HepG2 (cell line): ENCODE results near the gene CADM1. TPM values are rescaled to one million over a fixed set of nuclear protein-coding genes. Genes with fewer than 3 reads are reported as not detected.

Experiments used
- ATAC-seq: fragments of 200-7000 bp; cut with Tn5 transposase; 3 replicates; pipeline ENCODE4 v1.9.1; 2020; ENCODE audit warnings: mild to moderate bottlenecking, moderate library complexity
- BruUV-seq: library from RNA; stranded (reverse); fragments of 400-500 nt; replicated peaks from 2 replicates; lab custom pipeline; 2021; lab: Mats Ljungman, UMichigan
- CTCF ChIA-PET: fragments of 300-600 bp; formaldehyde crosslinking; extraction: SDS; loops from one replicate; lab custom pipeline; 2021; ENCODE audit warnings: low total read pairs, inconsistent platforms, low intra/inter-chr PET ratio; lab: Yijun Ruan, JAX
- POLR2A ChIA-PET: fragments of 350-600 bp; sonication (Branson Sonifier 250); formaldehyde crosslinking; loops from one replicate; lab custom pipeline; 2020; ENCODE audit warnings: antibody characterized with exemption, inconsistent platforms; lab: Yijun Ruan, JAX
- DNase-seq: peaks from one replicate; pipeline ENCODE4 v3.0.0-alpha.2; 2015; ENCODE audit warnings: low spot score
- FAIRE-seq: peaks from 3 replicates; lab custom pipeline; 2011; peaks lifted over from hg19 to GRCh38; lab: Jason Lieb, UNC
- H2AFZ ChIP-seq: one replicate; pipeline ENCODE4 v1.6.1; 2011; ENCODE audit warnings: low read length, inconsistent platforms
- H3K27ac ChIP-seq: fragments of 300-600 bp; 3 replicates; pipeline ENCODE4 v1.8.0; 2011; ENCODE audit warnings: mixed run types, mild to moderate bottlenecking, mixed read lengths, low read length, inconsistent platforms; ENCODE audit not compliant: insufficient read depth; ENCODE audit errors: extremely low read length
- H3K27me3 ChIP-seq, 2 experiments: fragments of 200-600 bp in 1 of 2; 2 replicates in 1 of 2; 3 replicates in 1 of 2; pipeline versions ENCODE4 v1.6.0 to v1.8.0; 2011; ENCODE audit warnings: low read length in 2 of 2, mild to moderate bottlenecking in 2 of 2, moderate library complexity in 2 of 2, inconsistent platforms in 1 of 2; ENCODE audit not compliant: insufficient read depth in 2 of 2, control insufficient read depth in 1 of 2
- H3K36me3 ChIP-seq, 2 experiments: fragments of 200-600 bp in 1 of 2; replicated peaks in 1 of 2; 2 replicates in 1 of 2; 3 replicates in 1 of 2; pipeline versions ENCODE4 v1.5.1 to v1.8.0; 2011; ENCODE audit warnings: low read length in 2 of 2, inconsistent platforms in 1 of 2; ENCODE audit not compliant: insufficient read depth in 2 of 2, control insufficient read depth in 1 of 2
- H3K4me1 ChIP-seq: 2 replicates; pipeline ENCODE4 v1.5.1; 2012; ENCODE audit warnings: low read length, inconsistent platforms; ENCODE audit not compliant: insufficient read depth
- H3K4me2 ChIP-seq: 2 replicates; pipeline ENCODE4 v1.6.0; 2011; ENCODE audit warnings: low read depth, low read length, inconsistent platforms
- H3K4me3 ChIP-seq, 3 experiments: fragments of 200-600 bp in 1 of 3; sonication (generic), shearing (Covaris generic) in 1 of 3; replicated peaks in 1 of 3; 2 replicates each; pipeline ENCODE4 v1.5.1; 2011 to 2016; ENCODE audit warnings: low read length in 3 of 3, inconsistent platforms in 2 of 3, low read depth in 2 of 3, mild to moderate bottlenecking in 2 of 3, control low read depth in 1 of 3, mixed read lengths in 1 of 3; ENCODE audit not compliant: insufficient read depth in 1 of 3
- H3K79me2 ChIP-seq: one replicate; pipeline ENCODE4 v1.6.1; 2011; ENCODE audit warnings: low read length, inconsistent platforms; ENCODE audit not compliant: insufficient read depth
- H3K9ac ChIP-seq: 2 replicates; pipeline ENCODE4 v1.6.0; 2011; ENCODE audit warnings: mild to moderate bottlenecking, low read depth, low read length, inconsistent platforms; ENCODE audit not compliant: insufficient read depth
- H3K9me3 ChIP-seq: 2 replicates; pipeline ENCODE4 v1.5.1; 2012; ENCODE audit warnings: mild to moderate bottlenecking, low read length
- H4K20me1 ChIP-seq: 2 replicates; pipeline ENCODE4 v1.6.0; 2011; ENCODE audit warnings: inconsistent platforms, mild to moderate bottlenecking, low read length, moderate library complexity; ENCODE audit not compliant: insufficient read depth
- GABPA ChIP-seq, 2 experiments: IDR thresholded peaks; 2 replicates each; pipeline ENCODE4 v1.6.1; 2011 to 2016; ENCODE audit warnings: low read depth in 2 of 2, low read length in 1 of 2, missing biosample characterization in 1 of 2, missing genetic modification characterization in 1 of 2
- PLSCR1 ChIP-seq: sonication (generic); formaldehyde crosslinking; IDR thresholded peaks from 2 replicates; pipeline ENCODE4 v1.5.0; 2020; ENCODE audit warnings: missing genetic modification reagents, mild to moderate bottlenecking, borderline replicate concordance
- SKI ChIP-seq: fragments of 450-650 bp; IDR thresholded peaks from one replicate; pipeline ENCODE4 v1.6.1; 2018; ENCODE audit warnings: mild to moderate bottlenecking; ENCODE audit not compliant: partially characterized antibody
- ZNF558 ChIP-seq: sonication (generic); formaldehyde crosslinking; IDR thresholded peaks from 2 replicates; pipeline ENCODE4 v1.9.0; 2022; ENCODE audit warnings: mild to moderate bottlenecking, missing genetic modification reagents, borderline replicate concordance
- ZNF720 ChIP-seq: sonication (generic); formaldehyde crosslinking; IDR thresholded peaks from 2 replicates; pipeline ENCODE4 v1.4.0; 2020; ENCODE audit warnings: missing genetic modification reagents
- WGBS: methylation state at CpG from one replicate; pipeline ENCODE4 v1.1.6; 2017; ENCODE audit warnings: low lambda C conversion rate; 5-methylcytosine and 5-hydroxymethylcytosine counted together
- in situ Hi-C: cut with HindIII; loops from 2 replicates; pipeline ENCODE4 v1.10.0; 2017; ENCODE audit warnings: low pct_unique_long_range_greater_than_20kb; ENCODE audit not compliant: extremely low pct_ligation_motif_present
- intact Hi-C: fragments of 100-400 bp; cut with micrococcal nuclease; formaldehyde crosslinking; loops from one replicate; pipeline ENCODE4 v1.10.0; 2022; ENCODE audit not compliant: unreplicated experiment
- polyA plus RNA-seq, 8 experiments: library from polyadenylated mRNA; depleted of rRNA in 3 of 8; stranded (reverse) in 7 of 8; unstranded in 1 of 8; fragments of >200 nt; fragmentation: Illumina TruSeq in 4 of 8; extraction: Trizol in 4 of 8; gene quantifications; 2 replicates each; pipeline versions ENCODE4 v1.2.1 to v1.2.3, GENCODE V29; 2011 to 2016; ENCODE audit warnings: low read depth in 4 of 8, missing spikeins in 1 of 8, mixed read lengths in 1 of 8; ENCODE audit not compliant: insufficient read depth in 1 of 8
- total RNA-seq, 5 experiments: library from RNA; depleted of rRNA; stranded (reverse); fragments of >200 nt; fragmentation: Illumina TruSeq; extraction: Trizol; gene quantifications; 2 replicates each; pipeline ENCODE4 v1.2.3, GENCODE V29; 2016; ENCODE audit warnings: low read depth in 1 of 5
- TF ChIP-seq, protein P1 (sequence below): IDR thresholded peaks from 2 replicates; pipeline ENCODE4 v1.6.1; 2016

The CADM1 gene
- total and polyA plus RNA-seq, 2 of the 13 experiments (the other 11 are each of a cell fraction or from before 2014, with no cell fraction given) = 71.3 to 122 TPM

DNA sequence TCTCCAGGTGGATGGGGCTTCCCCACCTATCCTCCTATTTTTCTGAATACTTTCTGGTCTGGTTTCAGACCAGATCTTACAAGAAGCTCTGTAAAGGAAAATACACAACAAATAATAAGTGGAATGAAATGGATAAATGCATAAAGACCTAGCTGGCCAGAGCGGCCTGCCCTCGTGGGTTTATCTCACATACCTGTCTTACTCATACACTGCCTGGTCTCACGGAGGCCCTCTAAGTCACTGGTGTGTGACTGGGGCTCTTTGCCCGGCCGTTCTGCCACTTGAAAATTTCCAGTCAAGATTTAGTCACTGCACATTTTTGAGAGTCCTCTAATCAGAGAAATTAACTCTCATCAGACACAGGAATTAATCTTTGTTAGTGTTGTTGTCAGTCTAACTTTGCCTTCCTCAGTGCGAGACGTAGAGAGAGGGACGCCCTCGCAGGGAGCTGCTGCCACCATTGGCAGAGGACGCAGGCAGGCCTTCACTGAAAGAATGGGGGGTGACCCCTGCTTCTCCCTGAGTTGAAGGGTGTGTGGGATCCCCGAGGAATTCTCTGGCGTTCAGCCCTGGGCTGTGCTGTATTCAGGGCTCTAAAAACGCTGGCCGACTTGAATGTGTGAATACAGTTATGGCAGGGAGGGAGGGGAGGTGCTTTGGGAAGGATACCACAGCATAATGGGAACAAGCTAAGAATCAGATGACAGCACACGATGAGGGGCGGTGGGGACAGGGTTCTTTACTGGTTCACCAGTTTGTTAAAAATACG lies 46.3 kb upstream of the CADM1 start:
- H3K27me3 ChIP-seq = no peaks in the 10 kb centered on the region
- no peaks in the 10 kb centered on the region for H3K9me3 ChIP-seq
- H3K36me3 ChIP-seq = no peaks in the 10 kb centered on the region
- POLR2A ChIA-PET = interaction anchor here (2.0 kb wide), 1 partner anchor 29 kb away, joined by 6 read pairs; no protein-coding TSS in a partner anchor
- in situ Hi-C loops (no loop called here), intact Hi-C loops (no loop called here)
- no peak overlapping the region for H3K9ac ChIP-seq
- no peak overlapping the region for H3K4me3 ChIP-seq
- H3K4me2 ChIP-seq = no peak overlapping the region
- no peak overlapping the region for H2AFZ ChIP-seq
- H3K79me2 ChIP-seq = no peaks in the 10 kb centered on the region
- no peak for ATAC-seq
- no peak for FAIRE-seq
- 82% methylated on average over 17 of the region's 17 CpGs for WGBS
- CTCF ChIA-PET = no interaction called here
- H3K4me1 ChIP-seq = peaks cover 54% of the 10 kb centered on the region
- no TSS peak for BruUV-seq
- no peak for DNase-seq
- no peak for TF ChIP-seq SKI
- TF ChIP-seq GABPA (IDR thresholded peaks at IDR 0.05; ENCODE audit: low read depth, low read length) = no peak
- no peak for TF ChIP-seq GABPA (CRISPR knock-in tag; IDR thresholded peaks at IDR 0.05; ENCODE audit: low read depth)
- TF ChIP-seq PLSCR1 (CRISPR knock-in tag) = no peak
- no peak for TF ChIP-seq ZNF558 (CRISPR knock-in tag)
- TF ChIP-seq ZNF720 (CRISPR knock-in tag) = no peak
- TF ChIP-seq, protein P1, sequence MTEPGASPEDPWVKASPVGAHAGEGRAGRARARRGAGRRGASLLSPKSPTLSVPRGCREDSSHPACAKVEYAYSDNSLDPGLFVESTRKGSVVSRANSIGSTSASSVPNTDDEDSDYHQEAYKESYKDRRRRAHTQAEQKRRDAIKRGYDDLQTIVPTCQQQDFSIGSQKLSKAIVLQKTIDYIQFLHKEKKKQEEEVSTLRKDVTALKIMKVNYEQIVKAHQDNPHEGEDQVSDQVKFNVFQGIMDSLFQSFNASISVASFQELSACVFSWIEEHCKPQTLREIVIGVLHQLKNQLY = no peak
- H3K27ac ChIP-seq = no peak overlapping the region
- no peaks in the 10 kb centered on the region for H4K20me1 ChIP-seq
